Effector CD4-positive, alpha-beta T cell (primary cell): ENCODE results near the gene RC3H1.
"Not testable (repeated sequence)": the region's sequence is repeated elsewhere in the genome, so short reads cannot be mapped to it uniquely, and the experiment has no call there.

Experiments
- DNase-seq: peaks from one replicate; pipeline ENCODE4 v3.0.0-alpha.2; 2020
- total RNA-seq: gene quantifications from one replicate; lab custom pipeline; 2026; lab: John Stamatoyannopoulos, UW

Gene RC3H1
- total RNA-seq = 120 reads per million, percentile 86 among the genes with 10 or more reads in this experiment

GRCh38 chr1:174022080-174022975 lies at the start of gene RC3H1:
TSS of gene RC3H1 (minus strand) at chr1:174022357. CDS start at chr1:173992985, 29,372 bp downstream.
- DNase-seq = peak; percentile 83

GRCh38 chr1:174070614-174071013 lies 48.5 kb upstream of the RC3H1 start:
- DNase-seq = no peak

- no peak for DNase-seq
Observed at GRCh38 chr1:174068000-174068399, 45.8 kb upstream of the RC3H1 start.

GRCh38 chr1:174060090-174060489 lies 37.9 kb upstream of the RC3H1 start:
- no peak for DNase-seq

- DNase-seq = no peak
Observed at GRCh38 chr1:174058624-174059023, 36.5 kb upstream of the RC3H1 start.

- not testable (repeated sequence) for DNase-seq
Observed at GRCh38 chr1:174056609-174057008, 34.5 kb upstream of the RC3H1 start.

- DNase-seq = not testable (repeated sequence)
Observed at GRCh38 chr1:174055797-174056196, 33.6 kb upstream of the RC3H1 start.

GRCh38 chr1:174053826-174054225 lies 31.7 kb upstream of the RC3H1 start:
- DNase-seq = no peak

- no peak for DNase-seq
Observed at GRCh38 chr1:174052621-174053020, 30.5 kb upstream of the RC3H1 start.

GRCh38 chr1:174051956-174052355 lies 29.8 kb upstream of the RC3H1 start:
- DNase-seq = no peak

GRCh38 chr1:174049514-174049913 lies 27.4 kb upstream of the RC3H1 start:
- DNase-seq = no peak

- no peak for DNase-seq
Observed at GRCh38 chr1:174044418-174045222, 22.5 kb upstream of the RC3H1 start.

- DNase-seq = not testable (repeated sequence)
Observed at GRCh38 chr1:174042509-174042908, 20.4 kb upstream of the RC3H1 start.

- DNase-seq = no peak
Observed at GRCh38 chr1:174041369-174041768, 19.2 kb upstream of the RC3H1 start.

- no peak for DNase-seq
Observed at GRCh38 chr1:174040387-174040786, 18.2 kb upstream of the RC3H1 start.

- DNase-seq = no peak
Observed at GRCh38 chr1:174039027-174039426, 16.9 kb upstream of the RC3H1 start.

- DNase-seq = no peak
Observed at GRCh38 chr1:174036798-174037197, 14.6 kb upstream of the RC3H1 start.

- DNase-seq = no peak
Observed at GRCh38 chr1:174036204-174036603, 14.0 kb upstream of the RC3H1 start.

- DNase-seq = no peak
Observed at GRCh38 chr1:174032671-174033222, 10.6 kb upstream of the RC3H1 start.

GRCh38 chr1:174031099-174031498 lies 8.9 kb upstream of the RC3H1 start:
- no peak for DNase-seq

GRCh38 chr1:174028495-174028894 lies 6.3 kb upstream of the RC3H1 start:
- DNase-seq = no peak

- DNase-seq = no peak
Observed at GRCh38 chr1:174023440-174023839, 1.3 kb upstream of the RC3H1 start.

GRCh38 chr1:174022976-174023277 lies 770 bp upstream of the RC3H1 start:
- no peak for DNase-seq
